Activated CD8-positive, alpha-beta T cell treated with anti-CD3 and anti-CD28 coated beads, Interleukin-2, amount 10 ng/mL, durations not matched to agents 7 days and 5 days (primary cell): ENCODE data around the gene RNU1-3. TPM values are rescaled to one million over a fixed set of nuclear protein-coding genes. Genes with fewer than 3 reads are reported as not detected.
"Not testable (repeated sequence)": the region's sequence is repeated elsewhere in the genome, so short reads cannot be mapped to it uniquely, and the experiment has no call there.

ENCODE experiments used
- ATAC-seq: fragments of 150-1000 bp; cut with Tn5 transposase; one replicate; pipeline ENCODE4 v1.10.0; 2021; ENCODE audit warnings: moderate library complexity
- CTCF ChIA-PET: fragments of 350-600 bp; sonication (Branson Sonifier 250); formaldehyde crosslinking; loops from one replicate; lab custom pipeline; 2021; ENCODE audit warnings: antibody characterized with exemption; lab: Charles Lee
- POLR2A ChIA-PET: fragments of 350-600 bp; sonication (Branson Sonifier 250); formaldehyde crosslinking; loops from one replicate; lab custom pipeline; 2021; ENCODE audit warnings: antibody characterized with exemption; lab: Charles Lee
- DNase-seq: peaks from one replicate; pipeline ENCODE4 v3.0.0-alpha.2; 2020
- H3K27ac Mint-ChIP-seq: one replicate; pipeline ENCODE4 v1.8.0; 2021; ENCODE audit warnings: mild to moderate bottlenecking, mixed read lengths
- H3K27me3 Mint-ChIP-seq: one replicate; pipeline ENCODE4 v1.8.0; 2021; ENCODE audit warnings: low read depth, mixed read lengths
- H3K36me3 Mint-ChIP-seq: one replicate; pipeline ENCODE4 v1.8.0; 2021; ENCODE audit warnings: low read depth, mixed read lengths
- H3K4me1 Mint-ChIP-seq: one replicate; pipeline ENCODE4 v1.8.0; 2021; ENCODE audit warnings: low read depth, mixed read lengths
- H3K4me3 Mint-ChIP-seq: one replicate; pipeline ENCODE4 v1.8.0; 2021; ENCODE audit warnings: mild to moderate bottlenecking, mixed read lengths
- H3K9me3 Mint-ChIP-seq: one replicate; pipeline ENCODE4 v1.8.0; 2022; ENCODE audit warnings: mixed read lengths; ENCODE audit not compliant: insufficient read depth
- total RNA-seq, 2 experiments: library from RNA; stranded (reverse); gene quantifications; one replicate each; pipeline ENCODE4 v1.2.3, GENCODE V29; 2021

The RNU1-3 gene
- total RNA-seq, 2 experiments from 2014 or later = 1,730 to 2,232 TPM

DNA sequence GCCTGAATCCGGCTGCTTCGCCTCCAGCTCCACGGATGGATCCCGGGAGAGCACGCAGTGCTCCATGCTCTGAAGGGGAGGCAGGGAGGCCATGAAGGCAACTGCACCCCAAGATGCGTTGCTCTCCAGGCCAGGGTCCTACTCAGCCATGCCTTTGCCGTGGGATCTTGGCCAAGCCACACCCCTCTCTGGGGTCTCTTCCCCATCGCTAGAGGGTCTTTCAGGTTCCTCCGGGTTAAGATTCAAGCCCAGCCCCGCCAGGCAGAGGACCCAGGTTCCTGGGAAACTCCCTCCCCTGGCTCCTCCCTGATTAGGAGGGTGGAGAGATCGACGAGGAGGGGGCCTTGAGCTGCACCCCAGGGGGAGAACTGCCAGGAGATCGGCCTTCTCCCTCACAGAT is 37.3 kb upstream of the RNU1-3 start:
- H3K9me3 Mint-ChIP-seq, H3K27ac Mint-ChIP-seq, ATAC-seq, DNase-seq, H3K4me3 Mint-ChIP-seq, POLR2A ChIA-PET, H3K36me3 Mint-ChIP-seq, H3K4me1 Mint-ChIP-seq, H3K27me3 Mint-ChIP-seq: not testable (repeated sequence)
- CTCF ChIA-PET = interaction anchor here (1.3 kb wide), 1 partner anchor 11 kb away, joined by 3 read pairs; no protein-coding TSS in a partner anchor

DNA sequence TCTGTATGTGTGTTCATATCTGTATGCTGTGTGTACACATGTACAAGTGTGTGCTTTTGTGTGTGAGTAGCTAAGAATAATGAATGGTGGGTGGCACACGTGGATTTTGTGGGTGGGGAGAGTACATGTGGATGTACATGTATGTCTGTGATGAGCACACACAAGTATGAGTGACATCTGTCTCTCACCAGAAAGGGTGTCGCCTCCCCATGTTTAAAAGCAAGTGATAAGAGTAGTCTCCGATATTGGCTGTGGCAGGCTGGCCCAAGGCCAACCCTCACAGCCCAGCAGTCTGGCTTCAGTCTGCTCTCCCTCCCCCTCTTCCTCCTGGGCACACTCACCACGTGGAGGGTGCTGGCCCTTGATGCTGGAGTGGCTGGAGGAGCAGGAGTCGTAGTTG is 36.9 kb upstream of the RNU1-3 start:
- H3K4me1 Mint-ChIP-seq, H3K36me3 Mint-ChIP-seq, ATAC-seq, H3K9me3 Mint-ChIP-seq, DNase-seq, H3K27me3 Mint-ChIP-seq, POLR2A ChIA-PET, CTCF ChIA-PET, H3K4me3 Mint-ChIP-seq, H3K27ac Mint-ChIP-seq: not testable (repeated sequence)

DNA sequence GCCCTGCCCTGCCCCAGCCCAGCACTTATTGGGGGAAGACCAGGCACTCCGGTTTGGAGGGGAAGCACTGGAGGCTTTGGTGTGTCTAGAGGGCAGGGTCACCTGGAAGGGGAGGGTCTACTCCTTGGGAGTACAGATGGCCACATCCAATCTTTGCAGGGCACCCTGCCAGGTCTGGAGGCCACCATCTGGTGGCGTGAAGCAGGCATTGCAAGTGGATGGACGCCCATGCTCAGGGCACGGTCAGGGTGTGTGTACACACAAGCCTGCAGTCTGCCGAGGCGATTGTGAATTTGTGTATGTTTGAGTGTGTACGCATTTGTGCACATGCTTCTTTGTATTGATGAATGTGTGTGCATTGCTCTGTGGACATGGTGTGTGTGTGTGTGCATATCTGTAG is 36.4 kb upstream of the RNU1-3 start:
- H3K27me3 Mint-ChIP-seq, H3K27ac Mint-ChIP-seq, H3K9me3 Mint-ChIP-seq, ATAC-seq, H3K4me3 Mint-ChIP-seq, DNase-seq, H3K4me1 Mint-ChIP-seq, H3K36me3 Mint-ChIP-seq, POLR2A ChIA-PET: not testable (repeated sequence)
- CTCF ChIA-PET = interaction anchor here (0.8 to 1.3 kb wide), 2 partner anchors 11 to 95 kb away, joined by 3 read pairs; no protein-coding TSS in a partner anchor

DNA sequence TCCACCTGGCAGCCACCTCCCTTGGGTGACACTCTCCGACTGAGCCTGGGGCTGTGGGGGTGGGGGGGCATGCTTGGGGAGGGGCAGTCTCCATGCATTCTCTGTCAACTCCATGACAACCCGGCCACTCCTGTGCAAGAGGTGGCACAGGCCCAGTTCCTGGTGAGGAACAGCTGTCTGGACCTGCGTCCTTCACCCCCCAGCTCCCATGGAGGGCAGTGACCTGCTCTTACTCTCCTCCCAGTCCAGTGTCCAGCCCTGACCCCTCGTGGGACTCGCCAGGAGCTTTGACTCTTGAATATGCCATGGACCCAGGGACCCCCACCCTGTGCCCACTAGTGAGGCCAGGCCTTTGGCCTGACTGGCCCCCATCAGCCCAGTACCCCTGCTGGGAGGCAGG is 35.5 kb upstream of the RNU1-3 start:
- ChIA-PET POLR2A (interaction anchor here (0.6 kb wide), 1 partner anchor 84 kb away, joined by 3 read pairs; no protein-coding TSS in a partner anchor), CTCF (interaction anchor here (0.6 to 1.3 kb wide), 3 partner anchors 10 to 465 kb away, joined by 3 read pairs; no protein-coding TSS in a partner anchor)

DNA sequence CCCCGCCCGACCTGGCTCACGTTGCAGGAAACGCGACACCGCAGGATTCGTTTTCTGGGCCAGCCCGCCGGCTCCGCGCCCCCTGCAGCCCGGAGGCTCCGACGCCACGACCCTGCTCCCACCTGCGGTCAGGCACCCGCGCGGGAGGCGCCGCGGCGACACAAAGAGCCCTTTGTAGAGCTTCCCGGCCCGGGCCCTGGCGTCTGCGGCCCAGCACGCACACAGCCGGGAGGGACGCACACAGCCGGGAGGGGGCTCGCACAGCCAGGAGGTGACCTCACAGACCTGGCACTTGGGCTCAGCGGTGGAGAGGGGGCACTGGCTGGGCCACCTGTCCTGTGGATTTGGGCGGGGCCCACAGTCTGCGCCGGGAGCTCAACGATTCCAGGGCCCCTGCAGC is 34.4 kb upstream of the RNU1-3 start:
- H3K36me3 Mint-ChIP-seq, POLR2A ChIA-PET: not testable (repeated sequence)

More for the DNA sequence above, 35.5 kb upstream of the RNU1-3 start:
- H3K27me3 Mint-ChIP-seq, H3K27ac Mint-ChIP-seq, H3K4me3 Mint-ChIP-seq, DNase-seq, H3K36me3 Mint-ChIP-seq, ATAC-seq, H3K4me1 Mint-ChIP-seq, H3K9me3 Mint-ChIP-seq: not testable (repeated sequence)

DNA sequence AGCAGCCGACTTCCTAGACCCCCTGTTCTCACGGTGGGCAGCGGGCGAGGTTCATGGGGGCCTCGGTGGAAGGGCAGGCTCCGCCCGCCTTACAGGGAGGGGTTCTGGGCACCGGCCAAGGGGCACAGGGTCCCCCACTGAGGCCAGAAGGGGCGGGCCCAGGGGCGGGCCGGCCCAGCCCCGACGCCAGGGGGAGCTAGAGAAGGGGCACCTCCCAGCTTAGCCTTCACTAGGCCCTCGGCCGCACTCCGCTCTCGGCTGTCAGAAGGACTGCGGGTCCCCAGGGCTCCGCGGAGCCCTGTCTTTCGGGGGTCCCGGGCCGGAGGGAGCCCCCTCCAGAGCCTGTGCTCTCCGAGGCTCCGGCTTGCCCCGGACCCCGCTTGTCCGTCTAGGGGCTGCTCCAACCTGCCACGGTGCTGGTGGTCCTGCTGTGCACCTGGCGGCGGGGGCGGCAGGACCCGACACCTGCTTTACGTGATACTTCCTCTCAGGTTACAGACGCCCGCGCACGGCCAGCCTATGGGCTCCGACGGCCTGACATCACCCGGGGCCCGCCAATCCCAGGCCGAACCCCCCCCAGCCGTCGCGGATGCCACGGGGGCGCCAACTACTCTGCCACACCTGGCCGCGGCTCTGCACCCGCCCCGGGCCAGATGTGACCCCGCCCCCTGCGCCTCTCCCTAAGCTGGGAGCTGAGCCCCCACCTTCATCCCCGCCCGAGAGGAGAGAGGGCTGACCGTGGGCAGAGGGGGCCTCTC is 33.6 kb upstream of the RNU1-3 start:
- POLR2A ChIA-PET = interaction anchor here (0.6 kb wide), 1 partner anchor 304 kb away, joined by 4 read pairs; no protein-coding TSS in a partner anchor
- not testable (repeated sequence) for H3K4me3 Mint-ChIP-seq, H3K9me3 Mint-ChIP-seq, DNase-seq, ATAC-seq, H3K4me1 Mint-ChIP-seq, H3K27me3 Mint-ChIP-seq, H3K27ac Mint-ChIP-seq, H3K36me3 Mint-ChIP-seq
- CTCF ChIA-PET = interaction anchor here (0.9 kb wide), 1 partner anchor 17 kb away, joined by 3 read pairs; no protein-coding TSS in a partner anchor

More for the DNA sequence above, 34.4 kb upstream of the RNU1-3 start:
- ATAC-seq, H3K27ac Mint-ChIP-seq, H3K27me3 Mint-ChIP-seq, CTCF ChIA-PET, H3K4me1 Mint-ChIP-seq, H3K4me3 Mint-ChIP-seq, H3K9me3 Mint-ChIP-seq, DNase-seq: not testable (repeated sequence)

DNA sequence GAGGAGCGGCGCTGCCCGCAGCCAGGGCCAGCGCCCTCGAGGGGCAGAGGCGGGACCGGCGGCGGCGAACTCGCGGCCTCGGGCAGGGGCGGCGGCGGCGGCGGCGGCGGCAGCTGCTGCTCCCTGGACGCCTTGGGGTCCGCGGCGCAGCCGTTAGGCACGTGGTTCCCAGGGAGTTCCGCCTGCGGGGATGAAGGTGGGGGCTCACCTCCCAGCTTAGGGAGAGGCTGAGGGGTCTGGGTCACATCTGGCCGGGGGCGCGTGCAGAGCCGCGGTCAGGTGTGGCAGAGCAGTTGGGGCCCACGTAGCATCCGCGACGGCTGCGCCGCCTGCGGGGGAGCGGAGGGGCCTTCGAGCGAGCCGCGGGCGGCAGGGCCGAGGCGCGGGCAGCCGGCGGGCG is 32.7 kb upstream of the RNU1-3 start:
- POLR2A ChIA-PET, ATAC-seq, H3K27me3 Mint-ChIP-seq, H3K27ac Mint-ChIP-seq, DNase-seq, H3K36me3 Mint-ChIP-seq, H3K9me3 Mint-ChIP-seq, H3K4me3 Mint-ChIP-seq, CTCF ChIA-PET, H3K4me1 Mint-ChIP-seq: not testable (repeated sequence)

DNA sequence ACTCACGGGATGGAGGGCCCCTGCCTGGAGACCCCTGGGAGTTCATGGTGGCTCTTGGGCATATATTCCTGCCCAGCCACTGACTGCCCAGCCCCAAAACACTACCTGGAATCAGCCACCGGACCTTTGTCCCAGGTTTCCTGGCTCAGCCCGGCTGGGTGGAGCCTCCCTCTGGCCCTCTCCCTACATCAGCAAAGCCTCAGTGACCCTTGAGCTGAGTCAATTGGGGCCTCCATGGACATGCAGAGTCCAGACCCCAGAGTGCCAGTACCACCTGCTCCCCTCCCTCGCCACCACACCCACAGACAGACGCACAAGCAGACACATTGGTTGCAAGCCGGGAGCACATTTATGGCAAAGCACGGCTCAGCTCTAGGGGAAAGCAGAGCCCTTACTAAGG is 30.4 kb upstream of the RNU1-3 start:
- not testable (repeated sequence) for H3K36me3 Mint-ChIP-seq, H3K4me3 Mint-ChIP-seq

DNA sequence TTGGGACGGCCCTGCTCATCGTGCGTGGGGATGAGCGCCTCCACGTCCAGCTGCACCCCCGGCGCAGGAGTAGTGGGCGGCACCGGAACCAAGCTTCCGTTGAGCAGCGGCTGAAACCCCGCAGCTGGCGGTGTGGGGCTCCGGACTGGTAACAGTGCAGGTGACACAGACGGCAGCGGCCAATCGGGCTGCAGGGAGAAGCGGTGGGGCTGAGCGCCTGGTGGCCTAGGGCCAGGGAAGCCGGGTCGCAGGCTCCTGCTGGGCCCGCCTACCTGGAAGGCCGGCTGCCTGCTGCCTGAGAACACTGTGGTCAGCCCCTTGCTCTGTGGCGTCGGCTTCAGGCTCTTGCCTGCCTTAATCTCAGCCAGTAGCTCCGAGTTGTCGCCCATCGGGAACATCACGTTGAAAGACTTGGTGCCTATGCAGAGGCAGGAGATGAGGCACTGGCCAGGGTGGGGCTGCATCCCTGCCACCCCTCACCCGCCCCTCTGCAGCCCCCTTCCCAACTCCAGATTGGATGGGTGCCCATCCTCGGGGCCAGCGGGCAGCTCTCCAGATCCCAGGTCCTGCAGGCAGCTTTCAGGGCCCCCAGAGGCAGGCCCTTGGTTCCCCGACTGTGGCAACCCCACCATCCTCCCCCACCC is 29.9 kb upstream of the RNU1-3 start:
- ATAC-seq, POLR2A ChIA-PET, H3K9me3 Mint-ChIP-seq, H3K4me3 Mint-ChIP-seq, H3K4me1 Mint-ChIP-seq, H3K36me3 Mint-ChIP-seq, H3K27me3 Mint-ChIP-seq, H3K27ac Mint-ChIP-seq, DNase-seq, CTCF ChIA-PET: not testable (repeated sequence)

More for the DNA sequence above, 30.4 kb upstream of the RNU1-3 start:
- ATAC-seq, CTCF ChIA-PET, POLR2A ChIA-PET, DNase-seq, H3K4me1 Mint-ChIP-seq, H3K9me3 Mint-ChIP-seq, H3K27ac Mint-ChIP-seq, H3K27me3 Mint-ChIP-seq: not testable (repeated sequence)

DNA sequence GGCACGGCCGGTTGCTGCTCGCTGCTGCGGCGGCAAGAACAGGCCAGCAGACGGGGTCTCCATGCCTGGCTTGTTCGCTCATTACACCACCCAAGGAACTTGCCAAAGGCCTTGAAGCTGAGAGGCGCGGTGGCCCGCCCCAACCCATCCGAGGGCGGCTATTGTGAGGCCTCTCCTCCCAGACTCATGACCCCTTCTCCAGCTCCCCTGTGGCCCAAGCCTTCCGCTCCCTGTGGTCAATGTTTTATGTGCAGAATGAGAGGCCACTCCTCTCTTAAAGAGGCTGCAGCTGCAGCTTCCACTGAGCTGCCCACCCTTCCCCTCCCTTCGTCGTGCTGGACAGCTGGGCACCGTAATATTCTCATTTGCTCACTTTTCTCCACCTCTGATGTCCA is 27.6 kb upstream of the RNU1-3 start:
- H3K36me3 Mint-ChIP-seq, DNase-seq, POLR2A ChIA-PET, CTCF ChIA-PET, H3K27me3 Mint-ChIP-seq, H3K9me3 Mint-ChIP-seq, ATAC-seq, H3K4me3 Mint-ChIP-seq, H3K27ac Mint-ChIP-seq, H3K4me1 Mint-ChIP-seq: not testable (repeated sequence)

DNA sequence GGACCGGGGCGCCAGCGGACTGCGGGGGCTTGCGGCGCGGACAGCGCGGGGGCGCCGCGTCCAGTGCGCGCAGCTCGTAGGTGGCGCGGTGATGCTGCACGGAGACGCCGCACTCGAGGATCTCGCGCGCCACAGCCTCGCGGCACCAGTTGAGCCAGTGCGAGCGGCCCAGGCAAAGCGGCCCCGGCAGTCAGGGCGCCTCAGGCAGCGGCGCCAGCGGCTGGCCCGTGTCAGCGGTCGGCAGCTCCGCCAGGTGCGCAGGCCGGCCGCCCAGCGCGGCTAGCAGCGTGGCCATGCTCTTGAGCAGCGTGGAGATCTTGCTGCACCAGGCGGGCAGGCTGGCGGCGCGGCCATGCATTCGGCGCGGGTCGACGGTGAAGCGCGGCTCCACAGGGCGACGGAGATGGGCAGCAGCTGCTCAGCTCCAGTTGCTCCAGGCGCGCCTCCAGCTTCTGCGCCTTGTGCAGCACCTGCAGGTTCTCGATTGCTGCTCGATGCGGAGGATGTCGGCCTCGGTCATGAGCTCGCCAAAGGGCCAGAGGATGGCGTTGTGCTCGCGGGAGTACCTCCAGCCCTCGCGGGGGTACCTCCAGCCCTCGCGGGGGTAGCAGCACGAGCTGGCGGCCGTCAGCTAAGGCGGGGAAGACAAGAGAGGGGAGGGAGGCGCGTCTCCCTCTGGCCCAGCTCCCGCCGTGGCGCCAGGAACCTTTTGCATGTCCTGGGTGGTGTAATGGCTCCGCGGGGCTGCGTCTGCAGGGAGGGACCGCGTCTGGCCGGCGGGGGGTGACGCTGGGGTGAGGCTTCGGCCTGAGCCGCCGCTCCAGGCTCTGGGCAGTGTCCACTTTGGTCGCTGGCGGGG is 26.9 kb upstream of the RNU1-3 start:
- H3K4me3 Mint-ChIP-seq, ATAC-seq, H3K27ac Mint-ChIP-seq, H3K36me3 Mint-ChIP-seq, H3K9me3 Mint-ChIP-seq, DNase-seq, H3K27me3 Mint-ChIP-seq, CTCF ChIA-PET, H3K4me1 Mint-ChIP-seq: not testable (repeated sequence)
- POLR2A ChIA-PET = interaction anchor here (0.8 kb wide), 1 partner anchor 13 kb away, joined by 3 read pairs; no protein-coding TSS in a partner anchor
